Fibroblast of lung (primary cell): ENCODE results near the gene PLCXD1. TPM values are rescaled to one million over a fixed set of nuclear protein-coding genes. Genes with fewer than 3 reads are reported as not detected.
"Not testable (repeated sequence)": the region's sequence is repeated elsewhere in the genome, so short reads cannot be mapped to it uniquely, and the experiment has no call there.

Experiments used
- DNase-seq, 2 donors: peaks; one replicate each; pipeline versions ENCODE4 v3.0.0 to v3.0.0-alpha.2; 2010; ENCODE audit warnings: low read depth in 2 of 2
- H2AFZ ChIP-seq: 2 replicates; pipeline ENCODE4 v1.5.1; 2012; ENCODE audit warnings: low read length, control low read depth, inconsistent platforms
- H3K27ac ChIP-seq: 2 replicates; pipeline ENCODE4 v1.5.1; 2011; ENCODE audit warnings: low read length, control low read depth; ENCODE audit not compliant: insufficient read depth
- H3K27me3 ChIP-seq: 2 replicates; pipeline ENCODE4 v1.5.1; 2011; ENCODE audit warnings: mild to moderate bottlenecking, low read length; ENCODE audit not compliant: control insufficient read depth, insufficient read depth
- H3K36me3 ChIP-seq: 2 replicates; pipeline ENCODE4 v1.5.1; 2011; ENCODE audit warnings: low read length; ENCODE audit not compliant: control insufficient read depth, insufficient read depth
- H3K4me1 ChIP-seq: 2 replicates; pipeline ENCODE4 v1.5.1; 2011; ENCODE audit warnings: low read length; ENCODE audit not compliant: control insufficient read depth, insufficient read depth; ENCODE audit errors: extremely low read depth
- H3K4me2 ChIP-seq: 2 replicates; pipeline ENCODE4 v1.5.1; 2011; ENCODE audit warnings: low read length, control low read depth; ENCODE audit not compliant: insufficient read depth; ENCODE audit errors: extremely low read depth
- H3K4me3 ChIP-seq, 4 experiments: fragments of 200-600 bp in 1 of 4; sonication (generic) in 1 of 4; replicated peaks in 1 of 4; 2 replicates each; pipeline ENCODE4 v1.5.1; 2011 to 2016; ENCODE audit warnings: low read length in 4 of 4, low read depth in 3 of 4, mild to moderate bottlenecking in 3 of 4, control low read depth in 2 of 4, inconsistent platforms in 1 of 4, mixed read lengths in 1 of 4; ENCODE audit not compliant: insufficient read depth in 1 of 4; ENCODE audit errors: control extremely low read depth in 1 of 4
- H3K79me2 ChIP-seq: 2 replicates; pipeline ENCODE4 v1.5.1; 2012; ENCODE audit warnings: mild to moderate bottlenecking, low read length, inconsistent platforms; ENCODE audit not compliant: control insufficient read depth, insufficient read depth
- H3K9ac ChIP-seq: 2 replicates; pipeline ENCODE4 v1.5.1; 2011; ENCODE audit warnings: mild to moderate bottlenecking, low read length, control low read depth; ENCODE audit not compliant: insufficient read depth
- H3K9me3 ChIP-seq: 2 replicates; pipeline ENCODE4 v1.5.1; 2012; ENCODE audit warnings: low read depth, low read length; ENCODE audit not compliant: control insufficient read depth, insufficient read depth
- H4K20me1 ChIP-seq: 2 replicates; pipeline ENCODE4 v1.5.1; 2011; ENCODE audit warnings: low read length; ENCODE audit not compliant: control insufficient read depth, insufficient read depth; ENCODE audit errors: extremely low read depth
- CTCF ChIP-seq, 2 donors: IDR thresholded peaks in 1 of 2; conservative IDR thresholded peaks in 1 of 2; 1 replicate in 1 of 2; 2 replicates in 1 of 2; pipeline ENCODE4 v1.5.1; 2011 to 2012; ENCODE audit warnings: low read length in 2 of 2, control low read depth in 1 of 2, inconsistent platforms in 1 of 2, low read depth in 1 of 2, mild to moderate bottlenecking in 1 of 2
- EZH2 ChIP-seq: IDR thresholded peaks from 2 replicates; pipeline ENCODE4 v1.5.1; 2012; ENCODE audit warnings: low read length, control low read depth, mild to moderate bottlenecking; ENCODE audit errors: missing control alignments
- polyA plus RNA-seq, 2 donors: library from polyadenylated mRNA; depleted of rRNA in 1 of 2; stranded (reverse) in 1 of 2; unstranded in 1 of 2; fragments of >200 nt; gene quantifications; 2 replicates each; pipeline ENCODE4 v1.2.1, GENCODE V29; 2011 to 2012; ENCODE audit warnings: missing spikeins in 1 of 2
- total RNA-seq: library from RNA; depleted of rRNA; stranded (reverse); fragments of >200 nt; gene quantifications from 2 replicates; pipeline ENCODE4 v1.2.1, GENCODE V29; 2014

PLCXD1 gene
- total and polyA plus RNA-seq, 2 donors (not counting 1 experiment from before 2014, with no cell fraction given): 4.3 to 10.9 TPM

GRCh38 chrX:275967-276580, 5.1 kb upstream of the PLCXD1 start:
- H3K79me2 ChIP-seq: no peaks in the 10 kb centered on the region
- TF ChIP-seq EZH2 (no peak), CTCF (conservative IDR thresholded peaks at IDR 0.05 in 1 of 2, IDR thresholded peaks at IDR 0.05 in 1 of 2; ENCODE audit: low read depth in 1 of 2, low read length in 2 of 2) (no peak)
- H3K36me3 ChIP-seq: no peaks in the 10 kb centered on the region
- H2AFZ ChIP-seq: peak overlapping the region; percentile 63
- DNase-seq: peak; percentile 21 to 40
- H3K9ac ChIP-seq: peak overlapping the region; percentile 71
- H3K27me3 ChIP-seq: no peaks in the 10 kb centered on the region
- H3K4me2 ChIP-seq: peak overlapping the region; percentile 89
- H4K20me1 ChIP-seq: no peaks in the 10 kb centered on the region
- no peaks in the 10 kb centered on the region for H3K9me3 ChIP-seq
- H3K27ac ChIP-seq: peak overlapping the region; percentile 26
- peak overlapping the region; percentile 48 to 65 (median 60) for H3K4me3 ChIP-seq
- no peaks in the 10 kb centered on the region for H3K4me1 ChIP-seq

- peak; percentile 42 to 57 for DNase-seq
Observed at GRCh38 chrX:276581-277201, 4.5 kb upstream of the PLCXD1 start.

GRCh38 chrX:279757-280604, 1.2 kb upstream of the PLCXD1 start:
- not testable (repeated sequence) for H2AFZ ChIP-seq, H3K36me3 ChIP-seq, H3K4me1 ChIP-seq, H3K79me2 ChIP-seq, H3K4me3 ChIP-seq, H3K9ac ChIP-seq, H3K27ac ChIP-seq, H4K20me1 ChIP-seq, H3K27me3 ChIP-seq, H3K4me2 ChIP-seq, H3K9me3 ChIP-seq
- peak in 1 of 2 donors; percentile 34 for DNase-seq

More at GRCh38 chrX:276581-277201, 4.5 kb upstream of the PLCXD1 start:
- H3K27me3 ChIP-seq: no peaks in the 10 kb centered on the region
- H3K36me3 ChIP-seq: no peaks in the 10 kb centered on the region
- no peaks in the 10 kb centered on the region for H3K9me3 ChIP-seq
- H3K9ac ChIP-seq: peak overlapping the region; percentile 71
- no peaks in the 10 kb centered on the region for H3K4me1 ChIP-seq
- no peaks in the 10 kb centered on the region for H4K20me1 ChIP-seq
- H3K4me3 ChIP-seq: peak overlapping the region; percentile 48 to 65 (median 60)
- H3K79me2 ChIP-seq: no peaks in the 10 kb centered on the region
- peak overlapping the region; percentile 89 for H3K4me2 ChIP-seq
- peak overlapping the region; percentile 26 for H3K27ac ChIP-seq
- TF ChIP-seq EZH2: no peak
- TF ChIP-seq CTCF (conservative IDR thresholded peaks at IDR 0.05 in 1 of 2, IDR thresholded peaks at IDR 0.05 in 1 of 2; ENCODE audit: low read depth in 1 of 2, low read length in 2 of 2): no peak
- peak overlapping the region; percentile 63 for H2AFZ ChIP-seq

GRCh38 chrX:280722-281121, 459 bp upstream of the PLCXD1 start:
- not testable (repeated sequence) for H2AFZ ChIP-seq, H3K36me3 ChIP-seq, H3K9me3 ChIP-seq, H3K9ac ChIP-seq, H3K27me3 ChIP-seq, DNase-seq, H3K27ac ChIP-seq, H3K79me2 ChIP-seq, H3K4me1 ChIP-seq, H4K20me1 ChIP-seq, H3K4me3 ChIP-seq, H3K4me2 ChIP-seq
